KMS-11 (cell line): ENCODE results near the gene NCR1.
"Not testable (repeated sequence)": the region's sequence is repeated elsewhere in the genome, so short reads cannot be mapped to it uniquely, and the experiment has no call there.

Experiments
- H2AFZ ChIP-seq: fragments of 200-600 bp; sonication (generic); 2 replicates; pipeline ENCODE4 v1.6.1; 2016; ENCODE audit warnings: antibody characterized with exemption, mixed run types, low read depth
- H3K27ac ChIP-seq: fragments of 200-600 bp; sonication (generic); 2 replicates; pipeline ENCODE4 v1.6.1; 2016; ENCODE audit warnings: mild to moderate bottlenecking, mixed run types
- H3K27me3 ChIP-seq: fragments of 200-600 bp; sonication (generic); 2 replicates; pipeline ENCODE4 v1.6.1; 2017; ENCODE audit warnings: mild to moderate bottlenecking, low read depth, mixed run types, moderate library complexity; ENCODE audit not compliant: insufficient read depth
- H3K36me3 ChIP-seq: fragments of 200-600 bp; sonication (generic); 2 replicates; pipeline ENCODE4 v1.6.1; 2017; ENCODE audit warnings: mild to moderate bottlenecking, mixed run types; ENCODE audit not compliant: insufficient read depth
- H3K4me1 ChIP-seq: fragments of 200-600 bp; sonication (generic); 2 replicates; pipeline ENCODE4 v1.6.1; 2016; ENCODE audit warnings: mild to moderate bottlenecking, low read depth, mixed run types; ENCODE audit not compliant: poor library complexity, severe bottlenecking
- H3K4me2 ChIP-seq: fragments of 200-600 bp; sonication (generic); 2 replicates; pipeline ENCODE4 v1.7.0; 2016; ENCODE audit warnings: mild to moderate bottlenecking, mixed run types
- H3K4me3 ChIP-seq: fragments of 200-600 bp; sonication (generic); IDR thresholded peaks from 2 replicates; pipeline ENCODE4 v1.6.1; 2017; ENCODE audit warnings: low read depth, low read length, mixed read lengths; ENCODE audit not compliant: insufficient read depth
- H3K79me2 ChIP-seq: fragments of 200-600 bp; sonication (generic); 2 replicates; pipeline ENCODE4 v1.6.1; 2016; ENCODE audit warnings: low read depth, mixed run types; ENCODE audit not compliant: insufficient read depth
- H3K9ac ChIP-seq: fragments of 200-600 bp; sonication (generic); 2 replicates; pipeline ENCODE4 v1.6.1; 2016; ENCODE audit warnings: mild to moderate bottlenecking, mixed run types
- H4K20me1 ChIP-seq: fragments of 200-600 bp; sonication (generic); 2 replicates; pipeline ENCODE4 v1.6.1; 2016; ENCODE audit warnings: mild to moderate bottlenecking, mixed run types; ENCODE audit not compliant: insufficient read depth
- TF ChIP-seq, protein P1 (sequence below): fragments of 200-600 bp; sonication (generic); conservative IDR thresholded peaks from 2 replicates; pipeline ENCODE4 v1.6.1; 2017; ENCODE audit warnings: low read depth, mild to moderate bottlenecking, antibody characterized with exemption, low read length, moderate library complexity, mixed read lengths

NCR1 gene, protein sequence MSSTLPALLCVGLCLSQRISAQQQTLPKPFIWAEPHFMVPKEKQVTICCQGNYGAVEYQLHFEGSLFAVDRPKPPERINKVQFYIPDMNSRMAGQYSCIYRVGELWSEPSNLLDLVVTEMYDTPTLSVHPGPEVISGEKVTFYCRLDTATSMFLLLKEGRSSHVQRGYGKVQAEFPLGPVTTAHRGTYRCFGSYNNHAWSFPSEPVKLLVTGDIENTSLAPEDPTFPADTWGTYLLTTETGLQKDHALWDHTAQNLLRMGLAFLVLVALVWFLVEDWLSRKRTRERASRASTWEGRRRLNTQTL

DNA sequence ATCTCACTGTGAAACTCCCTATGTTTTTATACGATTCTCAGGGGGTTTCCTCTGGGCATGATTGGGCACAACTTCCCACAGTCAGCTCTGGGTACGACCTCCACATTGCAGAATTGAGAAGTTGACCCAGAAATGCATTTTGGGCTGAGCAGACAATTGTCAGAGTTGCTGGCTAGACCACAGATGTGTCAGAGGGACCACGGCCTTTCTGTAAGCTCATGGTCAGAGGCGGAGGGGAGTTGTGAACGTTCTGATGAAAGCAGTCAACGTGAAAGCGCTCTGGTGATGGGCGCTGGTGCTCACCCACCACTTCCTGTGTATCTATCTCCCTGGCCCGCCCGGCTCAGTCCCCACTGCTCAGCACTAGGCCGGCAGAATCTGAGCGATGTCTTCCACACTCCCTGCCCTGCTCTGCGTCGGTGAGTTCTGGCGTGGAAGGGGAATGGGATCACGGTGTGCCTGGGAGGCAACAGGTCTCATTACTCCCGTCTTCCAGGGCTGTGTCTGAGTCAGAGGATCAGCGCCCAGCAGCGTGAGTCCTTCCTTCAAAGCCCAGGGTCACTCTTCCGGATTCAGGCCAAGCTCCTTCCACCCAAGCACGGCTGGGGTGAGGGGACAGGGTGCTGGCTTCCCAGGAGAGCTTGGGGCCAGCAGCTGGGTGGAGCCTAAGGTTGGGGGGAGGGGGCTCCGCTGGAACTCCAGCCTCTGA, at the start of gene NCR1:
Gene NCR1, plus strand, starts transcription at position 346 of the 709 bp plus-strand sequence. Its CDS starts 40 bp downstream, at position 386.
- Histone ChIP-seq H3K27ac (no peak within 1 kb of the TSS), H3K27me3 (peaks cover 8% of the 10 kb centered on the region; the same call in 1 of the 2 replicates), H3K79me2 (no peaks in the 10 kb centered on the region), H3K36me3 (no peaks in the 10 kb centered on the region), H2AFZ (peak within 1 kb of the TSS; percentile 24; the same call in 1 of the 2 replicates), H3K4me2 (no peak within 1 kb of the TSS), H3K4me3 (no peak within 1 kb of the TSS), H3K9ac (no peak within 1 kb of the TSS), H3K4me1 (no peaks in the 10 kb centered on the region), H4K20me1 (no peaks in the 10 kb centered on the region)
- TF ChIP-seq, protein P1, sequence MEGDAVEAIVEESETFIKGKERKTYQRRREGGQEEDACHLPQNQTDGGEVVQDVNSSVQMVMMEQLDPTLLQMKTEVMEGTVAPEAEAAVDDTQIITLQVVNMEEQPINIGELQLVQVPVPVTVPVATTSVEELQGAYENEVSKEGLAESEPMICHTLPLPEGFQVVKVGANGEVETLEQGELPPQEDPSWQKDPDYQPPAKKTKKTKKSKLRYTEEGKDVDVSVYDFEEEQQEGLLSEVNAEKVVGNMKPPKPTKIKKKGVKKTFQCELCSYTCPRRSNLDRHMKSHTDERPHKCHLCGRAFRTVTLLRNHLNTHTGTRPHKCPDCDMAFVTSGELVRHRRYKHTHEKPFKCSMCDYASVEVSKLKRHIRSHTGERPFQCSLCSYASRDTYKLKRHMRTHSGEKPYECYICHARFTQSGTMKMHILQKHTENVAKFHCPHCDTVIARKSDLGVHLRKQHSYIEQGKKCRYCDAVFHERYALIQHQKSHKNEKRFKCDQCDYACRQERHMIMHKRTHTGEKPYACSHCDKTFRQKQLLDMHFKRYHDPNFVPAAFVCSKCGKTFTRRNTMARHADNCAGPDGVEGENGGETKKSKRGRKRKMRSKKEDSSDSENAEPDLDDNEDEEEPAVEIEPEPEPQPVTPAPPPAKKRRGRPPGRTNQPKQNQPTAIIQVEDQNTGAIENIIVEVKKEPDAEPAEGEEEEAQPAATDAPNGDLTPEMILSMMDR = no peak

DNA sequence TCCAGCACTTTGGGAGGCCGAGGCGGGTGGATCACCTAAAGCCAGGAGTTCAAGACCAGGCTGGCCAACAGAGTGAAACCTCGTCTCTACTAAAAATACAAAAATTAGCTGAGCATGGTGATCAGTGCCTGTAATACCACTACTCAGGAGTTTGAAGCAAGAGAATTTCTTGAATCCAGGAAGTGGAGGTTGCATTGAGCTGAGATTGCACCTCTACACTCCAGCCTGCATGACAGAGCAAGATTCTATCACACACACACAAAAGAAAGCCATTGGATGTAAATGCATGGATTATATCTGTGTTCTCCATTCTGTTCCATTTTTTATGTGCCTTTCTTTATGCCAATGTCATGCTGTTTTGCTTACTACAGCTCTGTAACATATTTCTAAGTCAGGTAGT, 47.5 kb upstream of the NCR1 start:
- not testable (repeated sequence) for H3K9ac ChIP-seq, H3K27ac ChIP-seq, H3K36me3 ChIP-seq, H3K4me2 ChIP-seq, H2AFZ ChIP-seq, H3K4me3 ChIP-seq, H3K4me1 ChIP-seq, H4K20me1 ChIP-seq, H3K79me2 ChIP-seq
- peaks cover 15% of the 10 kb centered on the region; the same call in 1 of the 2 replicates for H3K27me3 ChIP-seq

DNA sequence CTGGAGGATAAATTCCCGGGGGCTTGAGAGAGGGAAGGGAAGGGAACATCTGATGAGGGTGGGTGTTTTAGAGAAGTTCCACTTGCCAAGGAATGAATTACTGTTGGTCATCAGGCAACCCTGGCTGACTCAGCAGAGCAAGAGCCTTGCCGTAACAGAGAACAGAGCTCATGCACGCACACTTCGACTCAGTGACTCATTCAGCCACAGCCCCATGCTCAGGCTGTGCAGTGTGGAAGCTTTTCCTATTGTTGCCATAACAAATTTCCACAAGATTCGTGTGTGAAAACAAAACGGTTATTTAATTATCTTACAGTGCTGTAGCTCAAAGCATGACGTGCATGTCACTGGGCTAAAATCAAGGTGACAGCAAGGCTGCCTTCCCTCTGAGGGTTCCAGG, 46.5 kb upstream of the NCR1 start:
- H3K9ac ChIP-seq, H3K4me2 ChIP-seq, H3K4me3 ChIP-seq, H4K20me1 ChIP-seq, H2AFZ ChIP-seq, H3K36me3 ChIP-seq, H3K79me2 ChIP-seq, H3K4me1 ChIP-seq, H3K27ac ChIP-seq: not testable (repeated sequence)
- H3K27me3 ChIP-seq = peaks cover 15% of the 10 kb centered on the region; the same call in 1 of the 2 replicates

DNA sequence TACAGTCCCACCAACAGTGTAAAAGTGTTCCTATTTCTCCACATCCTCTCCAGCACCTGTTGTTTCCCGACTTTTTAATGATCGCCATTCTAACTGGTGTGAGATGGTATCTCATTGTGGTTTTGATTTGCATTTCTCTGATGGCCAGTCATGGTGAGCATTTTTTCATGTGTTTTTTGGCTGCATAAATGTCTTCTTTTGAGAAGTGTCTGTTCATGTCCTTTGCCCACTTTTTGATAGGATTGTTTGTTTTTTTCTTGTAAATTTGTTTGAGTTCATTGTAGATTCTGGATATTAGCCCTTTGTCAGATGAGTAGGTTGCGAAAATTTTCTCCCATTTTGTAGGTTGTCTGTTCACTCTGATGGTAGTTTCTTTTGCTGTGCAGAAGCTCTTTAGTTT, 42.5 kb upstream of the NCR1 start:
- not testable (repeated sequence) for H3K79me2 ChIP-seq, H3K4me1 ChIP-seq, H3K36me3 ChIP-seq, H3K27me3 ChIP-seq, H2AFZ ChIP-seq, H3K4me2 ChIP-seq, H3K9ac ChIP-seq, H4K20me1 ChIP-seq, H3K4me3 ChIP-seq, H3K27ac ChIP-seq

DNA sequence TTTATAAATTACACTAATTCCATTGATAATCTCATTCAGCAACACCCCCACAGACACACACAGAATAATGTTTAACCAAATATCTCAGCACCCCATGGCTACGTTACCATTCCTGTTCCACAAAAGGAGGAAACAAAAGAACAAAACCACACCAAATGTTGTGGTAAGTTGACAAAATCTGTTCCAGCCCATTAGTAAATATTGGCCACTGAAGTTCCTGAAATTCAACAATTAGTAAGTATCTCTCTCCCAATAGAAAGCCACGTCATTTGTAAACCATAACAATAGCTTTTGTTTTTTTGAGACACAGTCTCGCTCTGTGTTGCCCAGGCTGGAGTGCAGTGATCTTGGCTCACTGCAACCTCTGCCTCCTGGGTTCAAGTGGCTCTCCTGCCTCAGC, 34.3 kb upstream of the NCR1 start:
- TF ChIP-seq, protein P1 = no peak
- Histone ChIP-seq H3K27ac (no peak overlapping the region), H3K4me3 (no peak overlapping the region)

More for the DNA sequence above, 34.3 kb upstream of the NCR1 start:
- H3K36me3 ChIP-seq = no peaks in the 10 kb centered on the region
- no peak overlapping the region for H3K4me2 ChIP-seq
- peaks cover 7% of the 10 kb centered on the region; the same call in 1 of the 2 replicates for H3K27me3 ChIP-seq
- no peak overlapping the region for H2AFZ ChIP-seq
- H3K4me1 ChIP-seq = no peaks in the 10 kb centered on the region
- no peaks in the 10 kb centered on the region for H4K20me1 ChIP-seq
- no peak overlapping the region for H3K9ac ChIP-seq
- H3K79me2 ChIP-seq = no peaks in the 10 kb centered on the region
